GM18517 (cell line): ENCODE data around the gene NRXN3.
"Not testable (repeated sequence)": the region's sequence is repeated elsewhere in the genome, so short reads cannot be mapped to it uniquely, and the experiment has no call there.

Experiments used
- ATAC-seq: cut with Tn5 transposase; IDR thresholded peaks from one replicate; pipeline ENCODE4 v1.9.1; 2021; ENCODE audit warnings: mild to moderate bottlenecking, moderate library complexity; ENCODE audit not compliant: unreplicated experiment

The NRXN3 gene

DNA sequence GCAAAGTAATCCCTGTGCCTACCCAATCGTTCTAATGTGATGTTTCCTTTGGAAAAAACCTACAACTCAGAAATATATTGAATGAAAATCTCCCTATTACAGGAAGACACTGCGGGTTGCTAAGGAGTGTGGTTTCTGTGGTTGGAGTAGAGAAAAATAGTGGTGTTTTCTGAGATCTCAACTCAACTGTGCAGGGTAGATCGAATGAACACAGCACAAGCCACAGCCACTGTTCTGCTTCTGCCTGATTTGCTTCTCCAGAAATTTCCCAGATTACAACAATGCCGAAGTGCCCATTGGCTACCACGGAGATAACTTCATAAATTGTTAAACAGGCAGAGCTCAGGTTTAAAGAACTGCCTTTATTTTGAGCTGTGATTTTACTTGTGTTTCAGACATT is 1560.8 kb downstream of the NRXN3 start:
- no peak for ATAC-seq

DNA sequence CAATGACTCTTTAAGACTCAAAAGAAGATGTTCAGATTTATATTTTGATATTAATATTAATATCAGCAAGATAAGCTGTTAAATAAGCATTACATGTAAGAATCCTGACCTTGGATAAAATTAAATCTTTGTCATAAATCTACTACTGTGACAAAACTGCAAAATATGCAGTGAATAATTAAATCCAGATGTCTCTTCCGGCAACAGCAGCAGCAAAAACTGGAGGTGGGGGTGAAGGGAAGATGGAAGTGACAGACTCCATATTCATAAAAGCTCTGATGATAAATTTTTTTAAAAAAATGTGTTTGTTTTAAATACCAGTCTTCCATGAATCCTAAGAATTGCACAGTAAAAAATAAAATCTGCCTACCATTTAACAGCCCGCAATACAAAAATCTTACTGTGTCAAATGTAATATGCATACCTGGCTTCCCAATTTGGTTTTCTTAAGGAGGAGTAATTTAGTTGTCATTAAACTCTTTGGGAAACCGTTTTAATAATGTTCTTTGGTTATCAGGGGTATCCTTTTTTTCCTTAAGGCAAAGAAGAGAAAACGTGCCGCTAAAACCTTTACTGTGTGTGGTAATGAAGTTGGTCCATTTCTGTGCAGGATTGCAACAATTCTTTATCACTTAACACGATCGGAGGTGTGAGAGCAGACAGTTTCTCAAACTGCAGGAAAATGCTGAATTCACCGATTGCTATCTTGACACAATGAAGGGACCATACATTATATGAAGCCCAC is 1562.9 kb downstream of the NRXN3 start:
- ATAC-seq: no peak

DNA sequence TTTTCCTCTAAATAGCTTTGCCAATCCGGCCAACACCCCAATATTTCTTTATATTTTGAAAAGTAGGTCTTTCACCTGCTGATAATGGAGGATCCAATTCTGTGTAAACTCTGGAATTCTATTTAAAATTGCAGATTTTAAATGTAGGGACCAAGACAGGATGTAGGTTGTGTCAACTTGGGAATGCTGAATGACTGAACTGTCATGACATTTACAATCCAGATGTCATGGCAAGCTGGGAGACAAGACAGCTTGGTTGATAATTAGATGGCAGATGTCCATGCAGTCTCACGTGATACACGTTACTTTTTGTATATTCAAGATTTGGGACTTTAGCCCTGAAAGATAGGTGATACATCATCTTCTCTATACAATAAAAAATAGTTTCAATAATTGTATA is 1564.0 kb downstream of the NRXN3 start:
- ATAC-seq: no peak

- ATAC-seq: no peak
These were observed 1564.5 kb downstream of the NRXN3 start for GRCh38 chr14:79734656-79735055.

GRCh38 chr14:79735121-79735520 is 1564.9 kb downstream of the NRXN3 start:
- no peak for ATAC-seq

DNA sequence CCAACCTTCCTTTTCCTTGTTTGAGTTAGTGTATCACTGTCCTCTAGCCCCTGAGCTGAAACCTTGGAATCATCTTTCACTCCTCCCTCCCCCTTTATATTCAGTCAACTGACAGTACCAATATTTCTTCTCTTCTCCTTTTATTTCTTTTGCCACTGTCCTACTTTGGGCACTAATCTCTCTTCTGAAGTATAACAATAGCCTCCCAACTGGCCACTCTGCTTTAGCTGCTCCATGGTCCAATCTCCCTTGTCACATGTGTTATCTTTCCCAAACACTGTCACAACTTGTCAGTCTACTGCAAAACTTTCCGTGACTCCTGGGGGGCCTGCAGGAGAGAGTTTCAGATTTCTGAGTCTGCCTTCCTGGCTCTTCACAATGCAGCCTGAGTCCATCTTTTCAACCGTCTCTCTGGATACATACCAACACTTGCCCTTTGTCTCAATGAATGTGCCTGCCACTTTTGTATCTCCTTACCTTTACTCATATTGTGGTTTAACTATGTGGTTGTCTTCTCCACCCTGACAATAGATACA is 1570.0 kb downstream of the NRXN3 start:
- ATAC-seq: no peak

GRCh38 chr14:79742142-79742541 is 1572.0 kb downstream of the NRXN3 start:
- no peak for ATAC-seq

GRCh38 chr14:79745046-79745445 is 1574.9 kb downstream of the NRXN3 start:
- ATAC-seq: no peak

- no peak for ATAC-seq
These were observed 1578.9 kb downstream of the NRXN3 start for GRCh38 chr14:79749065-79749464.

DNA sequence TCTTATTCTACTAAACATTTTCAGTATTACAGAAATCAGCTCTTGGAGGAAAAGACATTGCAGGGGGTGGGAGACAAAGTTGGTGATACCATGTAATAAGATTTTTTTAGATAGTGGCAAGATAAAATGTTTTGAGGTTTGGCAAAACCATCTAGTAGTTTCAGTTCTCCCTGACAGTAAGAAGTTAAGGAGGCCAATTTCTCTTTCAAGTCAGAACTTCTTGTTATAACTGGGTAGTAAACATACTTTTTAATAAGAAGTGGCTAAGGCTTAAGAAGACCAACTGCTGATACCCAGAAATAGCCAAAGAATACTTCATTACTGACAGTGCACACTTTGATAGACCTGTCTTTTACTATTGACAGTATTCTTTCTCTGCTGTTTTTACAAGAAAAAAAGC is 1588.8 kb downstream of the NRXN3 start:
- no peak for ATAC-seq

DNA sequence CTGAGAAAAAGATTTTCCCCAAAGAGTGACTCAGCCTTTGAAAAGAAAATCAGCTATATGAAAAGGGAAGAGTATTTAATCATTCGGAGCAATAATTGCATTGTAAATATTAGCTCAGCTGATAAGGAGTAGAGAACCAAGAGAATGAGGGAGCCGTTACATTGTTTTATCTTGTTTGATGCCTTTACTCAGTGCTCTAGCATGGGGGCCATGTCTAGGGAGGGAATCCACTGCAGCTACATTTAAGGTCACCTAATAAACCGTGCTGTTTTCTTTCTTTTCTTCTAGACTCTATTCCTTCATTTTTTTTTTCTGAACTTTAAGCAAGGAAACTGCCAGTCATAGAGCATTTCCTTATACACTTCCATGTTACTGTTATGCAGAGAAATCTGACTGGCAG is 1594.2 kb downstream of the NRXN3 start:
- ATAC-seq: no peak

DNA sequence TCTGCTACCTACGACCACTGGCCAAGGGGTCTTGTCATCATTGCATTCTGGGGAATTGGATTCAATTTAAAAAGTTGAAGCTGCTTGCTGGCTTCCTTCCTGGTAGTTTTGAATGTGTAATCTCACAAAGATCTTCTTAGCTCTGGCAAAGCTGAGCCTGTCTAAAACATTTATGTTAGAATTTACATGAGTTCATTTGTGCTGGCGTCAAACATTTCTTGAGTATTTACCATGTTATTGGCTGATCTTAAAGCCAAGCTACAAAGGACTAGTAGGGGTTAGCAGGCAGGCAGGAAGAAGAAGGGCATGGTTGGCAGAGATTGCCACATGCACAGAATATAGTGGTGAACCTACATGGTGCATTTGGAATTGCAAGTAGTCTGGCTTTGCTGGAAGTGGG is 1596.3 kb downstream of the NRXN3 start:
- ATAC-seq: no peak

GRCh38 chr14:79767251-79767650 is 1597.1 kb downstream of the NRXN3 start:
- no peak for ATAC-seq

- not testable (repeated sequence) for ATAC-seq
These were observed 1597.5 kb downstream of the NRXN3 start for GRCh38 chr14:79767721-79768120.

DNA sequence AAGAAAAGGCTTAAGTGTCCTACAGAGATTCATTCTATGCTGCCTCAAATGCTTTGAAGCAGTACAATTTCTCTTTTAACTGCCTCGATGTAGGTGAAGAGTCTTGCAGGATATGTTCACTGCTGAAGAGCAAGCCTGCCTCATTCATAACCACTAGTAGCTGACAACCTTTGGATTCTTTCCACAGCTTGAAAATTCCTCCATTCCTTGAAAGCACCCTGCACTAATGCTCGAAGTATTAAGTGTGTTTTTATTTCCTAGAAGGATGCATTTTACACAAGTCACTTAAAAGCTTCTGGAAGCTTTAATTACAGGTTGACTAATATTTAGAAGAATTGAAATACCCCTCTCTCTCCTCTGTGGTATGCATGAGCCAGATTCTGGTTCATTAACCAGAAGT is 1611.7 kb downstream of the NRXN3 start:
- no peak for ATAC-seq

GRCh38 chr14:79783041-79783440 is 1612.9 kb downstream of the NRXN3 start:
- no peak for ATAC-seq

DNA sequence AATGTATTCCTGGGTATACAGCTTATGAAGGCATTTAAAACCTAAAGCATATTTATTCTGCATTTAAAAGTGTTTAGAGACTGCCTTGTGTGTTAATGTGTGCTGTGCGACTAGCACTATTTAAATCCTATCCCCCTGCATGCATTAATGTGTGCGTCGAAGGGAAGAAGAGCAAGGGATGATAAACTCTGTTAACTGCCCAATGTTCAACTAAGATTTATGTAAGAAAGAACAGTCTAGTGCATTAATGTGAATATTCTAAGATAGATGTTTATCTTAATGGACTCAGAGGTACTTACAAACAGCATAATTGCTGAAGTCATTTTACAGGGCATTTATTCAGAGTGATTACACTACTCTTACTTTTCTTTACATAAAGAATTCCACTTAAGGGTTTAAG is 1616.3 kb downstream of the NRXN3 start:
- no peak for ATAC-seq

DNA sequence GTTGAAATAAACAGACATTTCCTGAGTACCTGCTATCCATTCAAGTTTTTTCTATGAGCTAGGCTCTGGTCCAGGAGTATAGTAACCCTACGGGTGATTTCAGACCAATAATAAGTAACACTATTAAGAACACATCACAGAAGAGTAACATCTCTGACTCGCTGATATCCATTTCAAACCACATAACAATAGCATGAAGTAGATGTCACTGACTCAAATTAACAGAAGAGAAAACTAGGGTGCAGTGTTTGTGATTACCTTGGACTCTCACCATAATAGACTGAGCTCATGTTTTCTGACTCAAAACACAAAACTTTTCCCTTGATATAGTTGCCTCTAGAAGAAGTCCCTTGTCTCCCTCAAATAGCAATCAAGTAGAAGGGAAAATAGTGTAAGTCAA is 1618.2 kb downstream of the NRXN3 start:
- no peak for ATAC-seq

- ATAC-seq: no peak
These were observed 1621.0 kb downstream of the NRXN3 start for GRCh38 chr14:79791055-79791732.

- no peak for ATAC-seq
These were observed 1631.9 kb downstream of the NRXN3 start for GRCh38 chr14:79802093-79802492.

DNA sequence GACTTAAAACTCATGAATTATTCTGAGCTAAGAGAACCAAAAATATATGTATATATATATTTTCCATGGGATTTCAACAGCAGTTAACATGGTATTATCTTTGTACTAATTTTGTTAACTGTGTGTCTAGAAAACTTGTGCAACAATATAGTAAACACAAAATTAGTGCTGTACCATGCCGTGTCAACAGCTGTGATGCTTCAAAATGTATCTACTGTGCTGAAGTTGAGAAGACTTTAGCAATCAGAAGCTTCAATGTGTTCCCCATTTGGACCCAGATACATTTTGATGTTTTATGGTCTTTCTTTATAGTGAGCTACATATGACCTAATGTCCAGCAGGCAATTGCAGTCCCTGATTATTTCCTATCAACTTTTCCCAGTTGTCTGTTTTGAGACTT is 1635.5 kb downstream of the NRXN3 start:
- no peak for ATAC-seq

DNA sequence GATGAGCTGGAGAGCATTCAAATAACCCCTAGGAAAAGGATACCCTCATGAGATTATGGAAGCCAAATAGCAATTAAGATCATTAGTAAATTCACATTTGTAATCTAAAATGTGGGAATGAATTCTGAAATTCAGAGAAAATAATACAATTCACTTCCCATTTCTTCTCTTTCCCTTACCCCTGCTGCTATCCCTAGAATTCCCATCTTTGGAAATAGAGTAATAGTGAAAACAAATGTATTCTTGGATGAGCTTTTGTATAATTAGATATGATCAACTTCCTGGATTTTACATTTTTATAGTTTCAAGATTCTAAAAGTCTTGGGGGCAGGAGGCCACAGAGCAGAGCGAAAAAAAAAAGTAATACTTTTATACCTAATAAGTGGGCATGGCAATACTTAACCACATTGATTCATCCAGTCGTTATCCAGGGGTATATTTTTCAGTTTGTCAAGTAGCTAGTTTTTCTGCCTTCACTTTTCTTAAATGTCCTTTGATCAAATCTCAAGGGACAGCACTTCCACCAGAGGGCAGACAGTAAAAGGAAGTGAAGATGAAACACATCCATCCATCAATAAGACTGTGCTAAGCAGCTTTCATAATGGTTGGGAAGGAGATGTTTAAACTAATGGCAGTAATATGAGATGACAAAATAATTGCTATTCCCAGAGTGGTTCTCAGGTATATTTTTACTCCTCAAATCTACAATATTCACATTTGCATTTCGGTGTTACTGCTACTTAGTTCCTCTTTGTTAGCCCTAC is 1639.9 kb downstream of the NRXN3 start:
- no peak for ATAC-seq
